H1 (cell line): ENCODE results near the gene KNCN. TPM values are rescaled to one million over a fixed set of nuclear protein-coding genes. Genes with fewer than 3 reads are reported as not detected.

Experiments used
- CTCF ChIA-PET: fragments of 300-600 bp; sonication (Branson Sonifier 250); formaldehyde crosslinking; loops from one replicate; lab custom pipeline; 2021; ENCODE audit not compliant: partially characterized antibody; lab: Charles Lee
- POLR2A ChIA-PET: fragments of 300-600 bp; sonication (Branson Sonifier 250); formaldehyde crosslinking; loops from one replicate; lab custom pipeline; 2021; ENCODE audit warnings: inconsistent platforms; ENCODE audit not compliant: partially characterized antibody; lab: Charles Lee
- DNase-seq, 2 experiments: peaks; one replicate each; pipeline versions ENCODE4 v3.0.0 to v3.0.0-alpha.2; 2010 to 2022; ENCODE audit warnings: low spot score in 2 of 2, low read depth in 1 of 2, mixed read lengths in 1 of 2
- FAIRE-seq: peaks from 2 replicates; lab custom pipeline; 2011; peaks lifted over from hg19 to GRCh38; lab: Jason Lieb, UNC
- H2AFZ ChIP-seq: 2 replicates; pipeline ENCODE4 v1.8.1; 2012; ENCODE audit warnings: low read length, inconsistent platforms
- H2AK5ac ChIP-seq: 2 replicates; pipeline ENCODE4 v1.6.1; 2013; ENCODE audit warnings: low read depth, low read length
- H2BK120ac ChIP-seq: replicated peaks from 2 replicates; pipeline ENCODE3; 2013; ENCODE audit warnings: low read depth, low read length, inconsistent platforms
- H2BK12ac ChIP-seq: 2 replicates; pipeline ENCODE4 v1.6.1; 2013; ENCODE audit warnings: low read depth, low read length
- H2BK15ac ChIP-seq: 2 replicates; pipeline ENCODE4 v1.6.1; 2013; ENCODE audit warnings: low read length
- H2BK20ac ChIP-seq: 2 replicates; pipeline ENCODE4 v1.6.1; 2013; ENCODE audit warnings: low read length
- H2BK5ac ChIP-seq: 2 replicates; pipeline ENCODE4 v1.6.1; 2013; ENCODE audit warnings: low read depth, low read length
- H3K14ac ChIP-seq: 2 replicates; pipeline ENCODE4 v1.6.1; 2013; ENCODE audit warnings: inconsistent platforms; ENCODE audit not compliant: insufficient read length
- H3K18ac ChIP-seq: 2 replicates; pipeline ENCODE4 v1.6.1; 2013; ENCODE audit warnings: low read length; ENCODE audit errors: extremely low read depth
- H3K23ac ChIP-seq: 2 replicates; pipeline ENCODE4 v1.6.1; 2013; ENCODE audit warnings: inconsistent platforms; ENCODE audit not compliant: insufficient read length
- H3K23me2 ChIP-seq: 2 replicates; pipeline ENCODE4 v1.6.1; 2013; ENCODE audit warnings: low read depth, low read length
- H3K27ac ChIP-seq: 2 replicates; pipeline ENCODE4 v1.6.1; 2011; ENCODE audit warnings: low read depth, low read length, inconsistent platforms
- H3K27me3 ChIP-seq, 4 experiments: replicated peaks in 1 of 4; 1 replicate in 1 of 4; 2 replicates in 3 of 4; pipeline versions ENCODE4 v1.6.1 to v1.8.1; 2011 to 2013; ENCODE audit warnings: low read length in 3 of 4, mild to moderate bottlenecking in 3 of 4, inconsistent platforms in 2 of 4, mixed read lengths in 2 of 4, moderate library complexity in 1 of 4; ENCODE audit not compliant: control insufficient read depth in 3 of 4, insufficient read depth in 3 of 4; ENCODE audit errors: extremely low read depth in 1 of 4
- H3K36me3 ChIP-seq, 4 experiments: 2 replicates each; pipeline versions ENCODE4 v1.6.1 to v1.8.1; 2011 to 2013; ENCODE audit warnings: mild to moderate bottlenecking in 4 of 4, low read length in 3 of 4, moderate library complexity in 2 of 4, control low read depth in 1 of 4, inconsistent platforms in 1 of 4; ENCODE audit not compliant: insufficient read depth in 4 of 4, control insufficient read depth in 2 of 4
- H3K4ac ChIP-seq: replicated peaks from 2 replicates; pipeline ENCODE3; 2013; ENCODE audit warnings: low read length, low read depth, mixed read lengths, inconsistent platforms; ENCODE audit not compliant: insufficient read length
- H3K4me1 ChIP-seq, 4 experiments: replicated peaks in 1 of 4; 1 replicate in 1 of 4; 2 replicates in 3 of 4; pipeline versions ENCODE4 v1.6.1 to v1.8.1; 2011 to 2013; ENCODE audit warnings: low read length in 3 of 4, inconsistent platforms in 2 of 4, mixed read lengths in 1 of 4; ENCODE audit not compliant: insufficient read depth in 4 of 4, control insufficient read depth in 3 of 4
- H3K4me2 ChIP-seq, 2 experiments: 2 replicates each; pipeline versions ENCODE4 v1.6.1 to v1.8.1; 2011 to 2013; ENCODE audit warnings: low read depth in 2 of 2, low read length in 2 of 2, control low read depth in 1 of 2, inconsistent platforms in 1 of 2, mild to moderate bottlenecking in 1 of 2; ENCODE audit not compliant: insufficient read depth in 1 of 2
- H3K4me3 ChIP-seq, 4 experiments: fragments of 200-600, 300-600 bp in 1 of 4; sonication (generic), shearing (Covaris generic), sonication (Bioruptor Twin) in 1 of 4; 2 replicates each; pipeline versions ENCODE4 v1.5.1 to v1.8.1; 2011 to 2016; ENCODE audit warnings: low read length in 4 of 4, low read depth in 3 of 4, control low read depth in 2 of 4, inconsistent platforms in 2 of 4, mild to moderate bottlenecking in 2 of 4, mixed read lengths in 1 of 4, moderate library complexity in 1 of 4; ENCODE audit not compliant: insufficient read depth in 2 of 4; ENCODE audit errors: extremely low read depth in 1 of 4
- H3K56ac ChIP-seq: replicated peaks from 2 replicates; pipeline ENCODE3; 2013; ENCODE audit warnings: low read depth, mild to moderate bottlenecking, mixed read lengths, low read length, inconsistent platforms; ENCODE audit not compliant: insufficient read length
- H3K79me1 ChIP-seq: 2 replicates; pipeline ENCODE4 v1.6.1; 2013; ENCODE audit warnings: low read depth, low read length, control low read depth
- H3K79me2 ChIP-seq, 2 experiments: 2 replicates each; pipeline versions ENCODE4 v1.6.1 to v1.8.1; 2012 to 2013; ENCODE audit warnings: low read length in 2 of 2, mild to moderate bottlenecking in 2 of 2, inconsistent platforms in 1 of 2; ENCODE audit not compliant: insufficient read depth in 2 of 2, control insufficient read depth in 1 of 2
- H3K9ac ChIP-seq, 4 experiments: replicated peaks in 1 of 4; 1 replicate in 1 of 4; 2 replicates in 3 of 4; pipeline versions ENCODE4 v1.6.1 to v1.8.1; 2011 to 2013; ENCODE audit warnings: low read depth in 3 of 4, low read length in 3 of 4, control low read depth in 2 of 4, mild to moderate bottlenecking in 2 of 4, moderate library complexity in 2 of 4, inconsistent platforms in 1 of 4; ENCODE audit errors: extremely low read depth in 1 of 4
- H3K9me3 ChIP-seq, 2 experiments: 2 replicates each; pipeline versions ENCODE4 v1.6.1 to v1.8.1; 2012 to 2013; ENCODE audit warnings: mild to moderate bottlenecking in 2 of 2, moderate library complexity in 2 of 2, control low read depth in 1 of 2, inconsistent platforms in 1 of 2, low read depth in 1 of 2, low read length in 1 of 2, mixed read lengths in 1 of 2; ENCODE audit not compliant: insufficient read depth in 2 of 2
- H4K20me1 ChIP-seq, 2 experiments: replicated peaks in 1 of 2; 2 replicates each; pipeline versions ENCODE3 to v1.8.1; 2011 to 2013; ENCODE audit warnings: inconsistent platforms in 2 of 2, low read length in 2 of 2, mild to moderate bottlenecking in 1 of 2; ENCODE audit not compliant: insufficient read depth in 2 of 2, control insufficient read depth in 1 of 2
- H4K5ac ChIP-seq: 2 replicates; pipeline ENCODE4 v1.6.1; 2013; ENCODE audit warnings: low read length, low read depth, mixed read lengths, inconsistent platforms; ENCODE audit not compliant: insufficient read length
- H4K8ac ChIP-seq: 2 replicates; pipeline ENCODE4 v1.8.0; 2013; ENCODE audit warnings: mild to moderate bottlenecking, moderate library complexity, low read length, inconsistent platforms; ENCODE audit not compliant: insufficient read depth; ENCODE audit errors: extremely low read depth
- H4K91ac ChIP-seq: replicated peaks from 2 replicates; pipeline ENCODE3; 2013; ENCODE audit warnings: low read length, mixed read lengths, inconsistent platforms; ENCODE audit not compliant: insufficient read length
- CBX5 ChIP-seq: fragments of 300-800, 300-1000 bp; sonication (generic); IDR thresholded peaks from 2 replicates; pipeline ENCODE4 v1.7.1; 2016; ENCODE audit warnings: antibody characterized with exemption, low read length, low read depth
- GABPA ChIP-seq: IDR thresholded peaks from 2 replicates; pipeline ENCODE4 v1.6.1; 2011; ENCODE audit warnings: mild to moderate bottlenecking, low read length, moderate library complexity, borderline replicate concordance; ENCODE audit not compliant: insufficient read depth
- KDM1A ChIP-seq: fragments of 200-600, 300-600 bp; sonication (generic); IDR thresholded peaks from 2 replicates; pipeline ENCODE4 v1.7.1; 2016; ENCODE audit warnings: mild to moderate bottlenecking, low read length, borderline replicate concordance
- SIX5 ChIP-seq: IDR thresholded peaks from 2 replicates; pipeline ENCODE4 v1.6.1; 2011; ENCODE audit warnings: mild to moderate bottlenecking, low read depth, low read length
- WGBS, 2 experiments: shearing (Covaris generic) in 1 of 2; methylation state at CpG; one replicate each; pipeline versions ENCODE4 v1.1.6 to v1.1.7; 2013 to 2015; ENCODE audit warnings: low lambda C conversion rate in 2 of 2, mixed read lengths in 2 of 2, inconsistent platforms in 1 of 2, low coverage in 1 of 2, missing lambda C conversion rate in 1 of 2; ENCODE audit not compliant: insufficient replicate concordance in 2 of 2, insufficient coverage in 1 of 2, insufficient read length in 1 of 2; ENCODE audit errors: extremely low coverage in 1 of 2, missing lambda C conversion rate in 1 of 2; 5-methylcytosine and 5-hydroxymethylcytosine counted together
- polyA plus RNA-seq, 7 experiments: library from polyadenylated mRNA; depleted of rRNA in 3 of 7; stranded (reverse) in 5 of 7; unstranded in 2 of 7; fragments of >200 nt in 5 of 7; fragments of 200-250 nt in 2 of 7; gene quantifications; 1 replicate in 5 of 7; 2 replicates in 1 of 7; 4 replicates in 1 of 7; pipeline versions ENCODE4 v1.2.1 to v1.2.3, GENCODE V29; 2011 to 2013; ENCODE audit warnings: missing spikeins in 2 of 7, mixed read lengths in 2 of 7
- total RNA-seq: library from RNA; stranded (reverse); fragmentation: NEBNext Ultra II Directional; extraction: Animal tissue kit (Norgen Biotek cat#: 25700); gene quantifications from 2 replicates; pipeline ENCODE4 v1.2.1, GENCODE V29; 2021

KNCN gene
- total and polyA plus RNA-seq, 2 of the 8 experiments (the other 6 are each of a cell fraction or from before 2014, with no cell fraction given), result not detected

- H3K4me3 ChIP-seq, result no peak overlapping the region
- H2BK15ac ChIP-seq, result no peak overlapping the region
- H3K79me2 ChIP-seq, result no peaks in the 10 kb centered on the region
- CTCF ChIA-PET, result interaction anchor here (1.3 to 2.7 kb wide), 2 partner anchors 33 to 47 kb away, joined by 4 to 17 read pairs; partner anchors contain the start of gene MKNK1
- H3K9ac ChIP-seq, result no peak overlapping the region
- H4K5ac ChIP-seq, result no peak overlapping the region
- no peaks in the 10 kb centered on the region; the same call in 1 of the 2 replicates for H3K79me1 ChIP-seq
- H2BK12ac ChIP-seq, result no peak overlapping the region
- no peak overlapping the region for H3K4me2 ChIP-seq
- no peaks in the 10 kb centered on the region for H3K9me3 ChIP-seq
- H3K4me1 ChIP-seq, result no peaks in the 10 kb centered on the region; a peak in 1 of 7 replicates
- H3K27me3 ChIP-seq, result no peaks in the 10 kb centered on the region; a peak in 1 of 7 replicates
- no peak overlapping the region for H3K18ac ChIP-seq
- H2AFZ ChIP-seq, result no peak overlapping the region
- no peaks in the 10 kb centered on the region for H3K36me3 ChIP-seq
- no peak for TF ChIP-seq KDM1A
- TF ChIP-seq CBX5, result no peak
- TF ChIP-seq SIX5, result no peak
- no peak for TF ChIP-seq GABPA
- no peak overlapping the region for H2BK20ac ChIP-seq
- no peak overlapping the region for H3K23ac ChIP-seq
- no peak overlapping the region for H2BK120ac ChIP-seq
- H4K8ac ChIP-seq, result no peak overlapping the region
- POLR2A ChIA-PET, result no interaction called here
- H3K56ac ChIP-seq, result no peak overlapping the region
- DNase-seq, result no peak
- no peak for FAIRE-seq
- H4K20me1 ChIP-seq, result no peaks in the 10 kb centered on the region
- H3K14ac ChIP-seq, result no peak overlapping the region
- no peak overlapping the region for H3K27ac ChIP-seq
- H3K23me2 ChIP-seq, result no peaks in the 10 kb centered on the region
- 97% methylated on average over 3 of the region's 3 CpGs; no CpG with 5 or more reads in 1 of the 2 experiments for WGBS, 2 experiments
- H2BK5ac ChIP-seq, result no peak overlapping the region
- no peak overlapping the region for H2AK5ac ChIP-seq
- H4K91ac ChIP-seq, result no peak overlapping the region
- H3K4ac ChIP-seq, result no peak overlapping the region
Observed at GRCh38 chr1:46556822-46557221, 5.4 kb upstream of the KNCN start.
